ENCODE data around the gene TFAP2D.

Gene TFAP2D

DNA sequence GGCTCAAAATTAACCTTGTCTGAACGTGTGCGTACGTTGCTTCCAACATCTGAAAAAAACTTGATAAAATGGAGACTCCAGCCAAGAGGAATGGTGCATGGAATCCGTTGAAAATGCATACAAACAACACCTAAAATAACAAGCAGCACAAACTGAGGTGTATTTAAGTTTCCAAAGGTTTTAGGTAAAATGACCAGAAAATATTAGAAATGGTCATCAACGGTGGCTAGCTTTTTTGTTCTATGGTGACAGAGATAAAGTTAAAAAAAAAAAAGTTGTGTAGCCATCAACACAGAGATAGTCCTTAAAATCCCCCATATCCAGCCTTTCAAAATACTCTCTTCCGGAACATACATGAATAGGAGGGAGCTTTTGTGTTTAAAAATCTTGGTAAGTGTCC lies 104.7 kb downstream of the TFAP2D start:
- H3K27ac ChIP-seq, result no peak overlapping the region

GRCh38 chr6:50818673-50819072 lies 105.3 kb downstream of the TFAP2D start, which contains the start of gene TFAP2B:
Gene TFAP2B, plus strand, starts transcription at chr6:50818871. Its CDS starts 21 bp downstream, at chr6:50818892.
- no peak within 1 kb of the TSS for H3K27ac ChIP-seq
- TF ChIP-seq, protein P1, sequence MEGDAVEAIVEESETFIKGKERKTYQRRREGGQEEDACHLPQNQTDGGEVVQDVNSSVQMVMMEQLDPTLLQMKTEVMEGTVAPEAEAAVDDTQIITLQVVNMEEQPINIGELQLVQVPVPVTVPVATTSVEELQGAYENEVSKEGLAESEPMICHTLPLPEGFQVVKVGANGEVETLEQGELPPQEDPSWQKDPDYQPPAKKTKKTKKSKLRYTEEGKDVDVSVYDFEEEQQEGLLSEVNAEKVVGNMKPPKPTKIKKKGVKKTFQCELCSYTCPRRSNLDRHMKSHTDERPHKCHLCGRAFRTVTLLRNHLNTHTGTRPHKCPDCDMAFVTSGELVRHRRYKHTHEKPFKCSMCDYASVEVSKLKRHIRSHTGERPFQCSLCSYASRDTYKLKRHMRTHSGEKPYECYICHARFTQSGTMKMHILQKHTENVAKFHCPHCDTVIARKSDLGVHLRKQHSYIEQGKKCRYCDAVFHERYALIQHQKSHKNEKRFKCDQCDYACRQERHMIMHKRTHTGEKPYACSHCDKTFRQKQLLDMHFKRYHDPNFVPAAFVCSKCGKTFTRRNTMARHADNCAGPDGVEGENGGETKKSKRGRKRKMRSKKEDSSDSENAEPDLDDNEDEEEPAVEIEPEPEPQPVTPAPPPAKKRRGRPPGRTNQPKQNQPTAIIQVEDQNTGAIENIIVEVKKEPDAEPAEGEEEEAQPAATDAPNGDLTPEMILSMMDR (conservative IDR thresholded peaks at IDR 0.05), result no peak
- no peak for TF ChIP-seq ZFX (IDR thresholded peaks at IDR 0.05)

More for the DNA sequence above, 104.7 kb downstream of the TFAP2D start:
- no peak for TF ChIP-seq ZFX (IDR thresholded peaks at IDR 0.05)
- TF ChIP-seq, protein P1 (conservative IDR thresholded peaks at IDR 0.05), result no peak

DNA sequence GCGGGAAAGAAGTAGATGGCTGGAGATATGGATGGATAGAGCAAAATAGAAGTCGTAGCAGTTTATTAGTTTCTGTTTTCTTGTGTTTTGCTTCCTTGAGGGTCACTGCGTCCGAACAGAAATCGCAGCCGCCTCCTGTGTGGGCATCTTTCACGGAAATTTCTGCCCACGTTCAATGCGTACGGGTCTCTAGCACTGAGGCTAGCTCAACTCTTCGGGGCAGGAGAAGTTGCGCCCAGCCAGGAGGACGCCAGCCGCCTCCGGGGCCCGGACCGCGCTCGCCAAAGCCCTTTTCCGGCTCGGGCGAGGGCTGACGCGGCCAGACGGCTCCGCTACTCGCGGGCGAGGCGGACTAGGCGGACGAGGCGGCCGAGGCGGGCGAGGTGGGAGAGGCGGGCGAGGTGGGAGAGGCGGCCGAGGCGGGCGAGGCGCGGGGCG lies 106.2 kb downstream of the TFAP2D start:
- TF ChIP-seq, protein P1 (conservative IDR thresholded peaks at IDR 0.05), result no peak
- no peak for TF ChIP-seq ZFX (IDR thresholded peaks at IDR 0.05)
- H3K27ac ChIP-seq, result no peak overlapping the region

GRCh38 chr6:50819904-50820868 lies 106.9 kb downstream of the TFAP2D start:
- TF ChIP-seq, protein P1 (conservative IDR thresholded peaks at IDR 0.05), result no peak
- TF ChIP-seq ZFX (IDR thresholded peaks at IDR 0.05), result no peak
- H3K27ac ChIP-seq, result no peak overlapping the region

GRCh38 chr6:50820869-50821264 lies 107.5 kb downstream of the TFAP2D start:
- TF ChIP-seq, protein P1 (conservative IDR thresholded peaks at IDR 0.05), result no peak
- no peak for TF ChIP-seq ZFX (IDR thresholded peaks at IDR 0.05)
- H3K27ac ChIP-seq, result no peak overlapping the region

DNA sequence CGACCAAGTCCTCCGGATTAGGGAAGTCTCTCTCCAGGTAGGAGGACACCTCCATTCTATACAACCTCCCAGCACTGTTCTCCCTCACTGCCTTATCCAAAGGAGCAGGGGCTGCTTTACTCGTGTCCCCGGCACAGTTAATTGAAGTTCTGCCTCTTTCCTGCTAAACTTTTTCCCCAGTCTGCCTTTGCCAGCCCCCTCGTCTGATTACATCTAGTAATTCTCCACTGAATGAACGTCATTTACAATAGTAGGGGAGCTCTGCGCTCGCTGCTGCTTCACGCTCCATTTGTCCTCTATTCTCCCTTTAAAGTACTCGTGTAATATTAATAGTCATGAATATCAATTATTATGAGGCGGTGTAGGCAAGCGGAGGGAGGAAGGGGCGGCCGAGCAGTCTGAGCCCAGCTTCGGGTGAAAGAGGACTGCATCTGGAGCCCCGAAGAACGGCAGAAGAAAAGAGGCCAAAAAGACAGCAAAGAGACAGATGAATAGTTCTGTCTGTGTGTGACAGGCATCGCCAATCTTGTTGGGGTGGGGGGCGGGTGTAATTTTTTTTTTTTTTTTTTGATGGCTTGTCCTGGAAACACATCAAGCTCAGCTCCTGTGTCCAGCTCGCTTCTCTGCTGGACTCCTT lies 108.2 kb downstream of the TFAP2D start:
- TF ChIP-seq ZFX (IDR thresholded peaks at IDR 0.05), result no peak
- TF ChIP-seq, protein P1 (conservative IDR thresholded peaks at IDR 0.05), result no peak
- H3K27ac ChIP-seq, result no peak overlapping the region

DNA sequence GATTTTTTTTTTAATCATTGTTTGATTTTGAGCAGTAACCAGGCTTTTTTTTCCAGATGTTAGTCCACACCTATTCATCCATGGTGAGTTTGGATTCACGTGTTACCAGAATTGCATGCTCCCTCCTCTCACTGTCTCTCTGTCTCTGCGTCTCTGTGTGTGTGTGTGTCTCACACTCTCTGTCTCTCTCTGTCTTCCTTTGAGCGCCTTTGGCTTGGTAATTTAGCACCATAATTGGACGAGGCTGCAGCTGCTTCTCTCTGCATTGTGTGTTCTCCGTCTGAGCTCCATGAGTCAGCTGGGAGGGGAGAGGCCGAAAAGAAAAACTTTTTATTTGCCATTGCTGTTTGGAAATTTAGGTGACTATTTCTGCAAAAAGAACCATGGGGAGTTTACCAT lies 108.8 kb downstream of the TFAP2D start:
- H3K27ac ChIP-seq, result no peak overlapping the region
- TF ChIP-seq, protein P1 (conservative IDR thresholded peaks at IDR 0.05), result no peak
- no peak for TF ChIP-seq ZFX (IDR thresholded peaks at IDR 0.05)

Data from C4-2B (cell line).